Measurements from ENCODE around the gene LRRC8E. TPM values are rescaled to one million over a fixed set of nuclear protein-coding genes. Genes with fewer than 3 reads are reported as not detected.

LRRC8E gene
- total RNA-seq, 1 experiment from 2014 or later: 0.77 TPM

GRCh38 chr19:7926727-7927604 lies 38.7 kb downstream of the LRRC8E start:
- intact Hi-C loops (cut with micrococcal nuclease; ENCODE audit: unreplicated experiment): no loop called here
- Histone ChIP-seq H3K27me3 (replicated peaks; ENCODE audit: insufficient read depth, low read depth, low read length, poor library complexity) (no peaks in the 10 kb centered on the region), H3K4me1 (ENCODE audit: insufficient read depth, low read length, poor library complexity, severe bottlenecking) (peaks cover 43% of the 10 kb centered on the region), H3K4me3 (ENCODE audit: low read depth, low read length, poor library complexity, severe bottlenecking) (no peak overlapping the region), H3K36me3 (ENCODE audit: insufficient read depth, low read length, poor library complexity, severe bottlenecking) (peaks cover 31% of the 10 kb centered on the region), H3K9me3 (ENCODE audit: low read depth, low read length, poor library complexity, severe bottlenecking) (no peaks in the 10 kb centered on the region), H3K27ac (ENCODE audit: low read depth, low read length, poor library complexity, severe bottlenecking) (peak overlapping the region; percentile 38)
- no TSS peak for BruUV-seq (replicated peaks)
- TF ChIP-seq, protein P1, sequence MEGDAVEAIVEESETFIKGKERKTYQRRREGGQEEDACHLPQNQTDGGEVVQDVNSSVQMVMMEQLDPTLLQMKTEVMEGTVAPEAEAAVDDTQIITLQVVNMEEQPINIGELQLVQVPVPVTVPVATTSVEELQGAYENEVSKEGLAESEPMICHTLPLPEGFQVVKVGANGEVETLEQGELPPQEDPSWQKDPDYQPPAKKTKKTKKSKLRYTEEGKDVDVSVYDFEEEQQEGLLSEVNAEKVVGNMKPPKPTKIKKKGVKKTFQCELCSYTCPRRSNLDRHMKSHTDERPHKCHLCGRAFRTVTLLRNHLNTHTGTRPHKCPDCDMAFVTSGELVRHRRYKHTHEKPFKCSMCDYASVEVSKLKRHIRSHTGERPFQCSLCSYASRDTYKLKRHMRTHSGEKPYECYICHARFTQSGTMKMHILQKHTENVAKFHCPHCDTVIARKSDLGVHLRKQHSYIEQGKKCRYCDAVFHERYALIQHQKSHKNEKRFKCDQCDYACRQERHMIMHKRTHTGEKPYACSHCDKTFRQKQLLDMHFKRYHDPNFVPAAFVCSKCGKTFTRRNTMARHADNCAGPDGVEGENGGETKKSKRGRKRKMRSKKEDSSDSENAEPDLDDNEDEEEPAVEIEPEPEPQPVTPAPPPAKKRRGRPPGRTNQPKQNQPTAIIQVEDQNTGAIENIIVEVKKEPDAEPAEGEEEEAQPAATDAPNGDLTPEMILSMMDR (conservative IDR thresholded peaks at IDR 0.05; ENCODE audit: low read depth, low read length): no peak
- TF ChIP-seq EZH2 (IDR thresholded peaks at IDR 0.05; ENCODE audit: borderline replicate concordance, low read depth, low read length, poor library complexity, severe bottlenecking): no peak
- ChIA-PET POLR2A (ENCODE audit: low non-redundant PET) (interaction anchor here (0.7 kb wide), 1 partner anchor 17 kb away, joined by 3 read pairs; no protein-coding TSS in a partner anchor), CTCF (no interaction called here)
- DNase-seq (ENCODE audit: low spot score): no peak

DNA sequence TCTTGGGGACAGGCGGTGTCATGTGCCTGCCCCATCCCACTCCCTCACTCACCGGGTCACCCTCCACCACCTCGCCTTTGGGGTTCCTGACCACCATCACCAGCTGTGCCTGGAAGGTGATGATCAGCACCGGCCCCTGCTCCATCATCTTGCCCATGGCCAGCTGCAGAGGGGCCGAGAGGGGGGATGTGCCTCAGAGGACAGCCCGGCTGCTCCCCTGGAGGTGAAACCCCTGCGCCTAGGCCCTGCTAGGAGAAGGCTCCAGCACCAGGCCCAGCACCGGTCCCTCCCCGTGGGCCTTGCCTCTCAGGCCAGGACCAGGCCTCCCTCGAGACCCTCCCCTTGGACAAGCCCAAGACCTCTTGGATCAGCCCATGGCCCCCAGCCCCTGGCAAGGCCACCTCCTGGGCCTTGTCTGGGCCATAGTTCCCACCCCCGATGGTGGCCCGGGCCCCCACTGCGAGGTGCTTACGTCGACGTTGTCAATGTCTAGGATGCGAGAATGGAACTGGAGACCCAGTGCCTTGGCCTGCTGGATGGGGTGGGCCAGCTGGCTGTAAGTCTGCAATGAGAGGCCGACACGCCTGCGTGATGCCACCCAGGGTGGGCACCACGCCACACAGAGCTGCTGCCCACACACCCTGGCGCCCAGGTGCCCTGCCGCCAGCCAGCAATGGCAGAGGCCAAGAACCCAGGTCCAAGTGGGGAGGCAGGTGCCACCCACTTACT lies 39.5 kb downstream of the LRRC8E start:
- no peaks in the 10 kb centered on the region for H3K27me3 ChIP-seq (replicated peaks; ENCODE audit: insufficient read depth, low read depth, low read length, poor library complexity)
- no peak overlapping the region for H3K4me3 ChIP-seq (ENCODE audit: low read depth, low read length, poor library complexity, severe bottlenecking)
- no TSS peak for BruUV-seq (replicated peaks)
- H3K27ac ChIP-seq (ENCODE audit: low read depth, low read length, poor library complexity, severe bottlenecking): peak overlapping the region; percentile 51
- peaks cover 43% of the 10 kb centered on the region for H3K4me1 ChIP-seq (ENCODE audit: insufficient read depth, low read length, poor library complexity, severe bottlenecking)
- ChIA-PET POLR2A (ENCODE audit: low non-redundant PET) (no interaction called here), CTCF (no interaction called here)
- intact Hi-C loops (cut with micrococcal nuclease; ENCODE audit: unreplicated experiment): no loop called here
- peaks cover 32% of the 10 kb centered on the region for H3K36me3 ChIP-seq (ENCODE audit: insufficient read depth, low read length, poor library complexity, severe bottlenecking)
- no peaks in the 10 kb centered on the region for H3K9me3 ChIP-seq (ENCODE audit: low read depth, low read length, poor library complexity, severe bottlenecking)
- DNase-seq (ENCODE audit: low spot score): no peak
- no peak for TF ChIP-seq EZH2 (IDR thresholded peaks at IDR 0.05; ENCODE audit: borderline replicate concordance, low read depth, low read length, poor library complexity, severe bottlenecking)
- TF ChIP-seq, protein P1 (conservative IDR thresholded peaks at IDR 0.05; ENCODE audit: low read depth, low read length): no peak

DNA sequence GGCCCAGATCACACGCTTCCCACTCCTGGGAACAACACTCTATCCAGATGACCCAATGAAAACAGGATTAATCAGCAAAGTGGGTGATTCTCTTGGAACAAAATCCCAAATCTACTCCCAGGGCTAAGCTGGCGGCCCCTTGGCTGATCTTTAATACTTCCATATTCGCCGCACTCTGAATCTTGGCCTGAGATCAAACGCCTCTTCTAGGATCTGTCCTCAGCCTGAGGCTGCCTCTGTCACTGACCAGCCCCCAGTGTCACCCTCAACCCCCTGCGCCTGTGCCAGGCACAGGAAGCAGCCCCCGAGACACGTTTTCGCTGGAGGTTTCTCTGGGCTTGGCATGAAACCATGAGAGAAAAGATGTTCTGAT lies 40.0 kb downstream of the LRRC8E start:
- TF ChIP-seq, protein P1 (conservative IDR thresholded peaks at IDR 0.05; ENCODE audit: low read depth, low read length): no peak
- no peak for TF ChIP-seq EZH2 (IDR thresholded peaks at IDR 0.05; ENCODE audit: borderline replicate concordance, low read depth, low read length, poor library complexity, severe bottlenecking)
- Histone ChIP-seq H3K9me3 (ENCODE audit: low read depth, low read length, poor library complexity, severe bottlenecking) (no peaks in the 10 kb centered on the region), H3K36me3 (ENCODE audit: insufficient read depth, low read length, poor library complexity, severe bottlenecking) (peaks cover 33% of the 10 kb centered on the region), H3K4me1 (ENCODE audit: insufficient read depth, low read length, poor library complexity, severe bottlenecking) (peaks cover 40% of the 10 kb centered on the region), H3K27me3 (replicated peaks; ENCODE audit: insufficient read depth, low read depth, low read length, poor library complexity) (no peaks in the 10 kb centered on the region), H3K4me3 (ENCODE audit: low read depth, low read length, poor library complexity, severe bottlenecking) (no peak overlapping the region), H3K27ac (ENCODE audit: low read depth, low read length, poor library complexity, severe bottlenecking) (peak overlapping the region; percentile 51)
- intact Hi-C loops (cut with micrococcal nuclease; ENCODE audit: unreplicated experiment): no loop called here
- no TSS peak for BruUV-seq (replicated peaks)
- CTCF ChIA-PET: interaction anchor here (1.4 to 1.6 kb wide), 2 partner anchors 8 to 16 kb away, joined by 3 to 9 read pairs; partner anchors contain the start of gene TIMM44
- no peak for DNase-seq (ENCODE audit: low spot score)
- POLR2A ChIA-PET (ENCODE audit: low non-redundant PET): interaction anchor here (0.6 kb wide), 1 partner anchor 25 kb away, joined by 3 read pairs; no protein-coding TSS in a partner anchor

Measured in A673 (cell line).